ENCODE measurements around the gene ZNF432.
"Not testable (repeated sequence)": the region's sequence is repeated elsewhere in the genome, so short reads cannot be mapped to it uniquely, and the experiment has no call there.

The ZNF432 gene

GRCh38 chr19:52069653-52070052, 21.0 kb upstream of the ZNF432 start:
- H3K4me3 ChIP-seq (ENCODE audit: low read length): no peak overlapping the region
- H3K79me2 ChIP-seq (ENCODE audit: control insufficient read depth, low read length): no peaks in the 10 kb centered on the region
- TF ChIP-seq, protein P1, sequence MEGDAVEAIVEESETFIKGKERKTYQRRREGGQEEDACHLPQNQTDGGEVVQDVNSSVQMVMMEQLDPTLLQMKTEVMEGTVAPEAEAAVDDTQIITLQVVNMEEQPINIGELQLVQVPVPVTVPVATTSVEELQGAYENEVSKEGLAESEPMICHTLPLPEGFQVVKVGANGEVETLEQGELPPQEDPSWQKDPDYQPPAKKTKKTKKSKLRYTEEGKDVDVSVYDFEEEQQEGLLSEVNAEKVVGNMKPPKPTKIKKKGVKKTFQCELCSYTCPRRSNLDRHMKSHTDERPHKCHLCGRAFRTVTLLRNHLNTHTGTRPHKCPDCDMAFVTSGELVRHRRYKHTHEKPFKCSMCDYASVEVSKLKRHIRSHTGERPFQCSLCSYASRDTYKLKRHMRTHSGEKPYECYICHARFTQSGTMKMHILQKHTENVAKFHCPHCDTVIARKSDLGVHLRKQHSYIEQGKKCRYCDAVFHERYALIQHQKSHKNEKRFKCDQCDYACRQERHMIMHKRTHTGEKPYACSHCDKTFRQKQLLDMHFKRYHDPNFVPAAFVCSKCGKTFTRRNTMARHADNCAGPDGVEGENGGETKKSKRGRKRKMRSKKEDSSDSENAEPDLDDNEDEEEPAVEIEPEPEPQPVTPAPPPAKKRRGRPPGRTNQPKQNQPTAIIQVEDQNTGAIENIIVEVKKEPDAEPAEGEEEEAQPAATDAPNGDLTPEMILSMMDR (IDR thresholded peaks at IDR 0.05; ENCODE audit: low read depth, low read length, poor library complexity, severe bottlenecking): no peak
- no peak for TF ChIP-seq EZH2phosphoT487 (IDR thresholded peaks at IDR 0.05; ENCODE audit: borderline replicate concordance, low read length)
- H3K4me1 ChIP-seq (ENCODE audit: control insufficient read depth, low read length): no peaks in the 10 kb centered on the region
- peaks cover 41% of the 10 kb centered on the region for H3K9me3 ChIP-seq (ENCODE audit: control insufficient read depth, insufficient read depth, low read length)
- H3K4me2 ChIP-seq (ENCODE audit: low read length): no peak overlapping the region
- no peak overlapping the region for H3K27ac ChIP-seq (ENCODE audit: low read depth, low read length)
- H4K20me1 ChIP-seq (ENCODE audit: control insufficient read depth, insufficient read depth, low read depth, low read length): no peaks in the 10 kb centered on the region
- H3K36me3 ChIP-seq (ENCODE audit: control insufficient read depth, low read length): peaks cover 11% of the 10 kb centered on the region; the same call in 1 of the 2 replicates
- no peaks in the 10 kb centered on the region for H3F3A ChIP-seq (ENCODE audit: control insufficient read depth, insufficient read depth)
- H3K27me3 ChIP-seq (ENCODE audit: control insufficient read depth, low read length): no peaks in the 10 kb centered on the region
- no peaks in the 10 kb centered on the region for H3K9me2 ChIP-seq (replicated peaks; ENCODE audit: control insufficient read depth, low read length)

GRCh38 chr19:52066258-52066863, 17.7 kb upstream of the ZNF432 start:
- Histone ChIP-seq H3K4me3 (ENCODE audit: low read length) (no peak overlapping the region), H3K27me3 (ENCODE audit: control insufficient read depth, low read length) (no peaks in the 10 kb centered on the region), H3K9me2 (replicated peaks; ENCODE audit: control insufficient read depth, low read length) (no peaks in the 10 kb centered on the region), H3F3A (ENCODE audit: control insufficient read depth, insufficient read depth) (no peaks in the 10 kb centered on the region), H3K4me2 (ENCODE audit: low read length) (no peak overlapping the region), H3K36me3 (ENCODE audit: control insufficient read depth, low read length) (peaks cover 11% of the 10 kb centered on the region; the same call in 1 of the 2 replicates), H3K79me2 (ENCODE audit: control insufficient read depth, low read length) (no peaks in the 10 kb centered on the region), H3K4me1 (ENCODE audit: control insufficient read depth, low read length) (no peaks in the 10 kb centered on the region), H3K27ac (ENCODE audit: low read depth, low read length) (no peak overlapping the region), H4K20me1 (ENCODE audit: control insufficient read depth, insufficient read depth, low read depth, low read length) (no peaks in the 10 kb centered on the region), H3K9me3 (ENCODE audit: control insufficient read depth, insufficient read depth, low read length) (peaks cover 52% of the 10 kb centered on the region)
- TF ChIP-seq, protein P1 (IDR thresholded peaks at IDR 0.05; ENCODE audit: low read depth, low read length, poor library complexity, severe bottlenecking): no peak
- no peak for TF ChIP-seq EZH2phosphoT487 (IDR thresholded peaks at IDR 0.05; ENCODE audit: borderline replicate concordance, low read length)

- no peak overlapping the region for H3K4me3 ChIP-seq (ENCODE audit: low read length)
- no peak overlapping the region for H3K4me2 ChIP-seq (ENCODE audit: low read length)
- no peaks in the 10 kb centered on the region for H3K79me2 ChIP-seq (ENCODE audit: control insufficient read depth, low read length)
- H3F3A ChIP-seq (ENCODE audit: control insufficient read depth, insufficient read depth): no peaks in the 10 kb centered on the region
- no peaks in the 10 kb centered on the region for H4K20me1 ChIP-seq (ENCODE audit: control insufficient read depth, insufficient read depth, low read depth, low read length)
- peaks cover 50% of the 10 kb centered on the region for H3K9me3 ChIP-seq (ENCODE audit: control insufficient read depth, insufficient read depth, low read length)
- TF ChIP-seq EZH2phosphoT487 (IDR thresholded peaks at IDR 0.05; ENCODE audit: borderline replicate concordance, low read length): no peak
- TF ChIP-seq, protein P1 (IDR thresholded peaks at IDR 0.05; ENCODE audit: low read depth, low read length, poor library complexity, severe bottlenecking): no peak
- no peak overlapping the region for H3K27ac ChIP-seq (ENCODE audit: low read depth, low read length)
- no peaks in the 10 kb centered on the region for H3K9me2 ChIP-seq (replicated peaks; ENCODE audit: control insufficient read depth, low read length)
- H3K4me1 ChIP-seq (ENCODE audit: control insufficient read depth, low read length): no peaks in the 10 kb centered on the region
- peaks cover 11% of the 10 kb centered on the region; the same call in 1 of the 2 replicates for H3K36me3 ChIP-seq (ENCODE audit: control insufficient read depth, low read length)
- no peaks in the 10 kb centered on the region for H3K27me3 ChIP-seq (ENCODE audit: control insufficient read depth, low read length)
These were observed 16.8 kb upstream of the ZNF432 start for GRCh38 chr19:52065399-52065798.

DNA sequence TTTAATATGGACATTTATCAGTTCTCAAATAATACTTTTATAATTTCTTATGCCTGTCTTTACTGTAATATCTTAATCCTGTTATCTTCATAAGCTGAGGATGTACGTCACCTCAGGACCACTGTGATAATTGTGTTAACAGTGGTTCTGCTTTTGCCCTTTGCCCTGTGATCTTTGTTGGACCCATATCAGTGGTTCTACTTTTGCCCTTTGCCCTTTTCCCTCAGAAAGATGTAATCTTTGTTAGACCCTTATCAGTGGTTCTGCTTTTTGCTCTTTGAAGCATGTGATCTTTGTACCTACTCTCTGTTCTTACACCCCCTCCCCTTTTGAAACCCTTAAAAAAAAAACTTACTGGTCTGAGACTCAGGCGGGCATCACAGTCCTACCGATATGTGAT, 7.8 kb upstream of the ZNF432 start:
- not testable (repeated sequence) for H3K36me3 ChIP-seq (ENCODE audit: control insufficient read depth, low read length); H4K20me1 ChIP-seq (ENCODE audit: control insufficient read depth, insufficient read depth, low read depth, low read length); H3F3A ChIP-seq (ENCODE audit: control insufficient read depth, insufficient read depth); H3K9me3 ChIP-seq (ENCODE audit: control insufficient read depth, insufficient read depth, low read length); H3K9me2 ChIP-seq (replicated peaks; ENCODE audit: control insufficient read depth, low read length); H3K79me2 ChIP-seq (ENCODE audit: control insufficient read depth, low read length); H3K27me3 ChIP-seq (ENCODE audit: control insufficient read depth, low read length); H3K4me2 ChIP-seq (ENCODE audit: low read length); H3K4me3 ChIP-seq (ENCODE audit: low read length); H3K27ac ChIP-seq (ENCODE audit: low read depth, low read length); H3K4me1 ChIP-seq (ENCODE audit: control insufficient read depth, low read length)

- not testable (repeated sequence) for H4K20me1 ChIP-seq (ENCODE audit: control insufficient read depth, insufficient read depth, low read depth, low read length); H3K79me2 ChIP-seq (ENCODE audit: control insufficient read depth, low read length); H3K9me2 ChIP-seq (replicated peaks; ENCODE audit: control insufficient read depth, low read length); H3K4me2 ChIP-seq (ENCODE audit: low read length); H3F3A ChIP-seq (ENCODE audit: control insufficient read depth, insufficient read depth); H3K36me3 ChIP-seq (ENCODE audit: control insufficient read depth, low read length); H3K27ac ChIP-seq (ENCODE audit: low read depth, low read length); H3K27me3 ChIP-seq (ENCODE audit: control insufficient read depth, low read length); H3K4me3 ChIP-seq (ENCODE audit: low read length)
- peaks cover 15% of the 10 kb centered on the region for H3K4me1 ChIP-seq (ENCODE audit: control insufficient read depth, low read length)
- peaks cover 25% of the 10 kb centered on the region for H3K9me3 ChIP-seq (ENCODE audit: control insufficient read depth, insufficient read depth, low read length)
These were observed 3.1 kb upstream of the ZNF432 start for GRCh38 chr19:52051736-52052135.

Measured in DOHH2 (cell line).